Kidney epithelial cell (primary cell): Measurements from ENCODE around the gene PACS1. TPM values are rescaled to one million over a fixed set of nuclear protein-coding genes. Genes with fewer than 3 reads are reported as not detected.

Experiments used
- DNase-seq: peaks from one replicate; pipeline ENCODE4 v3.0.0-alpha.2; 2010; ENCODE audit warnings: low read depth
- H3K27me3 ChIP-seq: 2 replicates; pipeline ENCODE4 v1.6.0; 2011; ENCODE audit warnings: low read length; ENCODE audit not compliant: control insufficient read depth, insufficient read depth
- H3K36me3 ChIP-seq: 2 replicates; pipeline ENCODE4 v1.5.1; 2011; ENCODE audit warnings: low read length; ENCODE audit not compliant: control insufficient read depth, insufficient read depth
- H3K4me3 ChIP-seq: 2 replicates; pipeline ENCODE4 v1.5.1; 2011; ENCODE audit warnings: low read depth, mild to moderate bottlenecking, control low read depth, low read length
- CTCF ChIP-seq: IDR thresholded peaks from 2 replicates; pipeline ENCODE4 v1.5.1; 2011; ENCODE audit warnings: mild to moderate bottlenecking, moderate library complexity, low read length, control low read depth, inconsistent platforms; ENCODE audit not compliant: insufficient read depth, poor library complexity, severe bottlenecking
- total RNA-seq: library from RNA; depleted of rRNA; stranded (reverse); fragments of >200 nt; gene quantifications from 2 replicates; pipeline ENCODE4 v1.2.3, GENCODE V29; 2015

The PACS1 gene
- total RNA-seq, 1 donor from 2014 or later, result 29.4 TPM

DNA sequence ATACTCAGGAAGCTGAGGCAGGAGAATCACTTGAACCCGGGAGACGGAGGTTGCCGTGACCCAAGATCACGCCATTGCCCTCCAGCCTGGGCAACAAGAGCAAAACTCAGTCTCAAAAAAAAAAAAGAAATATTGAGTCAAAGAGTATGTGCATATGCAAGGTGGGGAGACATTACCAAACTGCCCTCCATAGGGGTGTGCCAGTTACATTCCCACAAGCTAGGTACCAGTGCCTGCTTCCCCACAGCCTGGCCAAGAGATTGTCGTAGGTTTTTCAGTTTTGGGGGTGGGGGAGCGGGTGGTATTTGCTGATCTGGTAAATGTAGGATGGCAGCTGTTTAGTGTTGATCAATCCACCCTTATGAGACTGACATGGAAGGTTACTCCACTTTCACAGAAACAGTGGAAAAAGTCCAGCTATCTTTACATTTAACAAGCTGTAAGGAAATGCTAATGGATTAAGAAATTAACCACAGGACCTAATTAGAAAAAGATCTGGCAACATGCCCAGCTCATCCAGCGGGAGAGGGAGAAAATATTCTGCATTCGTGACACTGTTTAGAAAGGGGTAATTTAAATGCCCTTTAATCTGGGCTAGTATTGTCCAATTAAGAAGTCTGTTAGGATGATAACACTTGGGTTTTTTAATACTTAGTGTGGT lies 89.4 kb downstream of the PACS1 start:
- TF ChIP-seq CTCF, result no peak
- DNase-seq, result no peak
- no peaks in the 10 kb centered on the region for H3K36me3 ChIP-seq
- H3K4me3 ChIP-seq, result no peak overlapping the region
- no peaks in the 10 kb centered on the region for H3K27me3 ChIP-seq

DNA sequence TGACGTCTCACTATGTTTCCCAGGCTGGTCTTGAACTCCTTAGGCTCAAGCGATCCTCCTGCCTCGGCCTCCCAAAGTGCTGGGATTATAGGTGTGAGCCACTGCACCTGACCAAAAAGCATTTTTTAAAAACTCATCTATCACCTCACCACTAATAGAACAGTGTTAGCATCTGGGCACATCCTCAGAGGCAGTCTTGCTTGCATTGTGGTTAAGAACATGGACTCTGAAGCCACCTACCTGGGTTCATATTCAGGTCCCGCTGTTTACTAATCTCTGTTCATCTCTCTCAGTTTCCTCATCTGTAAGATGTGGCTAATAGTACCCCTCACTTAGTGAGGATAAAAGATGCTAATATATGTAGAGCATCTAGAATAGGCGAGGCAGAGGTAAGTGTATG lies 90.6 kb downstream of the PACS1 start:
- no peak for TF ChIP-seq CTCF
- no peak overlapping the region for H3K4me3 ChIP-seq
- DNase-seq, result no peak
- H3K27me3 ChIP-seq, result no peaks in the 10 kb centered on the region
- H3K36me3 ChIP-seq, result no peaks in the 10 kb centered on the region

DNA sequence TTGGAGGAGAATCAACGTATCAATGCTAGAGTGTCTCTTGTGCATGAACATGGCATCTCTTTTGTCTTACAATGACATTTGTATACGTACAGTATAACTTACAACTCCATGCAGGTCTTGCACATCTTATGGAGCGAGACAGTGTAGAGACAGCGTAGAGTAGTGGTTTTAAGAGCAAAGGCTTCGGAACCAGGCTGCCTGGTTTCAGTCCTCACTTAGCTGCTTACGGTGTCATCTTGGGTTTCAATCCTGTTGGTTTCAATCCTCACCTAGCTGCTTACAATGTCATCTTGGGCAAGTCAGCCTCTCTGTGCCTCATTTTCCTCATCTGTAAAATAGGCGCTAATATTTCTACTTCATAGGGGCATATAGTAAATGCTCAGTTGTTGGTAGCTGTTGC lies 98.2 kb downstream of the PACS1 start:
- DNase-seq, result no peak
- no peaks in the 10 kb centered on the region for H3K36me3 ChIP-seq
- no peaks in the 10 kb centered on the region for H3K27me3 ChIP-seq
- TF ChIP-seq CTCF, result no peak
- H3K4me3 ChIP-seq, result no peak overlapping the region

GRCh38 chr11:66172146-66172545 lies 102.1 kb downstream of the PACS1 start:
- Histone ChIP-seq H3K4me3 (no peak overlapping the region), H3K27me3 (no peaks in the 10 kb centered on the region), H3K36me3 (no peaks in the 10 kb centered on the region)
- no peak for TF ChIP-seq CTCF
- DNase-seq, result peak; percentile 86

DNA sequence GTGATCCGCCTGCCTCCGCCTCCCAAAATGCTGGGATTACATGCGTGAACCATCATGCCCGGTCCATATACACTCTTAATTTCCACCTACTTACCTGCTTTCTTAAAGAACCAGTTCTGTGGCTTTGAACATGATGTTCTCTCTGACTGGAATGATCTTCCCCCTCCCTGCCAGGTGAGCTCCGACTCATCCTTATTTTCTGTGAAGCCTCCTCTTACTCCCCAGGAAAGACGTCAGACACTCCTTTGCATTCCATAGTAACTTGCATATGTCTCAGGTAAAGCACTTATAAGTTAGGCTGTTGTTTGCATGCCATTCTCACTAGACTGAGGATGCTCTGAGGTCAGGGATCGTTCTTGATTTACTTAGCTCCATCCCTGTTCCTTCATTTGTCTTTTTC lies 106.6 kb downstream of the PACS1 start:
- Histone ChIP-seq H3K4me3 (no peak overlapping the region), H3K27me3 (no peaks in the 10 kb centered on the region), H3K36me3 (no peaks in the 10 kb centered on the region)
- DNase-seq, result no peak
- TF ChIP-seq CTCF, result no peak

DNA sequence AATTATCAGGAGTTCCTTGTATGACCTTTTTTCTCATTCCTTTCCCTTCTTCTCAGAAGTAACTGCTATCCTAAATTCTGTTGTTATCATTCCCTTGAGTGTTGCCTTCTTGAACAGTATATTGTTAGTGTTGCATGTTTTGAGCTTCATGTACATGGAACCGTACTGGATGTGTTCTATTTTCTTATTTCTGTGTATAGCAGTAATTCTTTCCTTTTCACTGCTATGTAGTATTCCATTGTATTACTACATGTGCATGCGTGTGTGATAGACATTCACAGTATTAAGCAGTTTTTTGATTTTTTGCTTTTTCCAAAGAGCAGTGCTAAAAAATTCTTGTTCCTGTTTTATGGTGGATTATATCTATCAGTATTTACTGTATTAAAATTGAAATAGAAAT lies 108.1 kb downstream of the PACS1 start:
- Histone ChIP-seq H3K4me3 (no peak overlapping the region), H3K27me3 (no peaks in the 10 kb centered on the region), H3K36me3 (no peaks in the 10 kb centered on the region)
- TF ChIP-seq CTCF, result no peak
- DNase-seq, result no peak
